Measurements from ENCODE around the gene B9D1.
"Not testable (repeated sequence)": the region's sequence is repeated elsewhere in the genome, so short reads cannot be mapped to it uniquely, and the experiment has no call there.

The B9D1 gene

GRCh38 chr17:19360772-19361171 is 1.8 kb downstream of the B9D1 start:
- no peak for DNase-seq

GRCh38 chr17:19359856-19360255 is 2.7 kb downstream of the B9D1 start:
- DNase-seq: no peak

DNA sequence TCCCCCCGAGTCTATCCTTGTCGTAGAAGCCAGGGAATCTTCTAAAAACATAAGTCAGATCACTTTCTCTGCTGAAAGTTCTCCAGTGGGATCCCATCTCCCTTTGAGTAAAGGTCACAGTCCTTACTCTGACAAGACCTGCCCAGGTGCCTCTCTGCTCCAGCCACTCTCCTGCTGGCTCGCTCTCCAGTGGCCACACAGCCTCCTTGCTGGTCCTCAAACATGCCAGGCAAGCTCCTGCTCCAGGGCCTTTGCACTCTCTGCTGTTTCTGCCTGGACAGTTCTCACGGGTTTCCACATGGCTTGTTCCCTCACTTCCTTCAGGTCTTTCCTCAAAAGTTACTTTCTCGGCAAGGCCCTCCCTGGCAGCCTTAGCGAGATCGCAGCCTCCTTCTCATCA is 3.4 kb downstream of the B9D1 start:
- no peak for DNase-seq

- no peak for DNase-seq
Measured at GRCh38 chr17:19357761-19358160, 4.8 kb downstream of the B9D1 start.

DNA sequence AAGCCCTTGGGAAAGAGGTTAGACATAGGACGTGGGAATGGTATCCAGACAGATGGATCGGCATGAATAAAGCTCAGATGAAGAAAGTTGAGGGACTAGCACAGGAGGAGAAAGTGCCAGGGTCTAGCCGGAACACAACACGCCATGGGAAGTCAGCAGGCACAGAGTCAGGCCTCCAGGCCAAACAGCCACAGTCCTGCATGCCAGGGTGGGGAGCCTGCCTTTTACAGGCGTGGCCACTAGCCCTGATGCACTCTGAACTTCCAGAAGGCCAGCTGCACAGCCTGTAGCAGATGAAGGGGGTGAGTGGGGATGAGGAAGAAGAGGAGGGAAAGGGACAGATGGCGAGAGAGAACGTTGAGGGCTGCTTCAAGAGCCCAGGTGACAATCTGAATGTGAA is 5.2 kb downstream of the B9D1 start:
- no peak for DNase-seq

- DNase-seq: no peak
Measured at GRCh38 chr17:19354748-19355147, 7.8 kb downstream of the B9D1 start.

DNA sequence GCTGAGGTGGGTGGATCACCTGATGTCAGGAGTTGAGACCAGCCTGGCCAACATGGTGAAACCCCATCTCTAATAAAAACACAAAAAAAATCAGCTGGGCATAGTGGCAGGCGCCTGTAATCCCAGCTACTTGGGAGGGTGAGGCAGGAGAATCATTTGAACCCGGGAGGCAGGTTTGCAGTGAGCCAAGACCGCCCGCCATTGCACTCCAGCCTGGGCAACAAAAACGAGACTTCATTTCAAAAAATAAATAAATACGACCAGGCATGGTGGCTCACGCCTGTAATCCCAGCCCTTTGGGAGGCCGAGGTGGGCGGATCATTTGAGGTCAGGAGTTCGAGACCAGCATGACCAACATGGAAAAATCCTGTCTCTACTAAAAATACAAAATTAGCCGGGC is 9.1 kb downstream of the B9D1 start:
- not testable (repeated sequence) for DNase-seq

GRCh38 chr17:19348806-19349205 is 13.7 kb downstream of the B9D1 start:
- DNase-seq: no peak

GRCh38 chr17:19348081-19348650 is 14.4 kb downstream of the B9D1 start:
- DNase-seq: no peak

GRCh38 chr17:19347323-19348080 is 15.0 kb downstream of the B9D1 start:
- DNase-seq: no peak

DNA sequence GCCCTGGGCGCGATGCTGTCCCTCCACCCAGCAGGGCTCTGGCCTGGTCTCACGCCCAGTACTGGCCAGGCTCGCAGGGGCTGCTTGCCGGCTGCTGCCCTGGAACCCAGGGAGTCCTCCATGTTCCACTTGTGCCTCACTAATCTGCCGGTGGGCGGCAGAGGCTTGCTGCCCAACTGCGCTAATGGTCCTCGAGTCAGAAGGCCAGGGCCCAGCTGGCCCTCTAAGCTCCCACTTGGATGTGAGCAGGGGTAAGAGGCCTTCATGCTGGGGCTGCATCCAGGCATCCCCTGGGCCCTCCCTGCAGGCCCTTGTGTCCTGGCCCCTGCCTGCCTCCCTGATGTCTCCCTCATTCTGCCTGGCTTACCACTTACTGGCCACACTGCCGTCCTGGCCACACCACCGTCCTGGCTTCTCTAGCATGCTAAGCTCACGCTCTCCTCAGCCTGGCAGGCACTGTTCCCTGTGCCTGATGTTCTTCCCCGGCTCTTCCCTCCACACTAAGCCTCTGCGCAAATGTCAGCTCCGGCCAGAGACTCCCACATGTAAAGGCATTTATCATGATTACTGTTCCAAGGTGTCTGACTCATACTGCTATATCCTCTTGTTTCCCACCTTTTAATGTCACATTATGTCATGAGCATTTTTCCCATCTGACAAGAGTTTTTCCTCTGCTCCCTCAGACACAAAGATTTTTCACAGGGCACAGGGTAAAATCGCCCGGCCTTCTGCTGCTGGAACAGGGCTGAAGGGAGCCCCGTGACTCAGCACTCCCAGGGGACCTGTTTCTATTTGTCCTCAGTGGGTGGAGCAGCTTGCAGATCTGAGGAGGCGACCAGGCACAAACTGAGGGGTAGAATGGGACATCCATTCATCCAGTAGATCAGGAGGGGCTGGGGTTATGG is 15.9 kb downstream of the B9D1 start:
- peak in 2 of 56 donors; percentile 57 to 67 for DNase-seq

- DNase-seq: no peak
Measured at GRCh38 chr17:19345486-19346350, 16.8 kb downstream of the B9D1 start.

- DNase-seq: no peak
Measured at GRCh38 chr17:19345067-19345460, 17.5 kb downstream of the B9D1 start.

GRCh38 chr17:19344311-19345066 is 18.0 kb downstream of the B9D1 start:
- DNase-seq: no peak

DNA sequence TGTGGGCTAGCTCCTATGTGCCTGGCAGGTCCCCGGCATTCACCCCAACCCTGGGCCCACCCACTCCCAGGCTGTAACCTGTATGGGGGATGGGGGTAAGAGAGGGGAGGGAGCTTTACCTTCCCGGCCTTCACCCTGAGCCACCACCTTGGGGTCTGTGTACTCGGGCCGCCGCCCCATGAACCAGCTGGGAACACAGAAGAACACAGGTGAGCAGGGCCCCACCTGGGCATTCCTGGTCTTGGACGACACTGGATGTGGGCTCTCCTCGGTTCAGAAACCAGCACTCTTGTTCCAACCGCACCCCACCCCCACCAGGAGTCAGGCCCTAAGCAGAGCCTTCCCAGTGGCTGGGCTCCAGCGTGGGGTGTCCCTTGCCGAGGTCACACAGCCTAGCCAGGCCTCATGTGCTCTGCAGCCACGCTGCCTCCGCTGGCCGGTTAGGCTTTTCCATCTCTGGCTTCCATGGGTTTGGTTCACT is 18.8 kb downstream of the B9D1 start:
- DNase-seq: no peak

GRCh38 chr17:19343256-19343630 is 19.3 kb downstream of the B9D1 start:
- DNase-seq: no peak

DNA sequence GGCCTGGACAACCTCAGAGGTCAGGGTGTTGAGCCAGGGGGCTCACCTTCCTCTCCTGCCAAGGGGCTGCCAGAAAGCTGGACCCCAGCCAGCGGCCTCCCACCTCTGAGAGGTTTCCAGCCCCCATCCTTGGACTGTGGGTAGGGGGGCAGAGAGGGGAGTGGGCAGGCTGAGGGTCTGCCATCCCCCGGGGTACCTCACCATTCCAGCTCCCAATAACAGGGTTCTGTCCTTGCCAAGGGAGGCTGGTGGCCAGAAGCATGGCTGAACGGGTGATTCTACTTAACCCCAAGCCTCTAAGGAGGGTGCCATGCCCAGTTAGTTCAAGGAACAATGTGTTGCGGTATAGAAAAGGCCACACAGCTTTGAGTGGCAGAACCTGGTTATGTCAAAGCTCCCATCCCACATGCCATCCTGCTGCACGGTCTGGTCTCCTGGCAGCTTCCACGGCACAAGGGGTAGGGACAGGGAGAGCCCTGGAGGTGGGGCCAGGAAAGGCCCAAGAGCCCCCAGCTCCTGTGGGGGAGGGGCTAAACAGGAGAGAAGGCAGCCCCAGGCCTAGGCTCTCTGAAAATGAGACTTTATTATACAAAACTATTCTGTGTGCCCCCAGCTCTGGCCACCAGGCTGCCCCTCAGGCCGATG is 19.8 kb downstream of the B9D1 start:
- DNase-seq: peak in 1 of 56 donors; percentile 67

DNA sequence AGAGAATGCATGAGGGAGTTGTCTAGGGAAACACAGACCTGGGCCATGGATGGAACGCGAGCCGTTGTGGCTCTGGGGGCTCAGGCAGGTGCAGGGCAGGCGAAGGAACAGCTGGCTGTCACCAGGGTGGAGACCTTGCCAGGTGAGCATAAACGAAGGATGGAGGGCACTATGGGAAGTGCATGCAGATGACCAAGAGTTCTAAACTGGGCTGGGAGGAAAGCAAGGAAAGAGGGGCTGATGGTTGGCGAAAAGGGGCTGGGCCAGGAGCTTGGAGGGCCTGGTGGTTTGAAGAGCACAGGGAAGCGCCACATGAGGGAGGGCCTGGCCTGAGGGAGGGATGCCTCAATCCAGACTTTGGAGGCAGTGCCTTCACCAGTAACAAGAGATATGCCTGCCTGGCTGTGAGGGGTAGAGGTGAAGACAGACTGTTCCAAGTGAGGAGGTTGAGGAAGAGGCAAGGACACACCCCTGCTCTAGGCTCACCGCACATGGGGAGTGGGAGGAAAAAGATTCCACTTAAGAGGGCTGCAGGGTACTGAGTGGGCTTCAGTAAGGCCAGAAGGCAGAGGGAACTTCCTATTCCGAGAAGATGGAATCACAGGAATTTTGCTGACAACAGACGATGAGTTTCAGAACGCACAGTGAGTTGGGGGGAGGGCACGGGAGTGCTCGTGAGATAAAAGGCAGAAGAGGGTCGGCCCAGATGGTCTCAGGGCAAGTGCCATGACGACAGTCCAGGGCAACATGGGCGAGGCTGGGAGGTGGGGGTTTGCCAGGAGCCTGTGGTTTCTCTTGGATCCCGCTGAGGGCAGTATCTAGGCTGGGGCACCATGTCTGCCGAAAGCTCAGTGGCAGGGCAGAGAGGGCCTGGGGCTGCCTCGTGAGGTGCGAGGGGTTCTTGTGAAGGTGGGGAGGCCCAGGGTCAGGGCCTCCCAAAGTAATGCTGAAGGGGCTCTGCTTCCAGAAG is 20.6 kb downstream of the B9D1 start:
- no peak for DNase-seq

DNA sequence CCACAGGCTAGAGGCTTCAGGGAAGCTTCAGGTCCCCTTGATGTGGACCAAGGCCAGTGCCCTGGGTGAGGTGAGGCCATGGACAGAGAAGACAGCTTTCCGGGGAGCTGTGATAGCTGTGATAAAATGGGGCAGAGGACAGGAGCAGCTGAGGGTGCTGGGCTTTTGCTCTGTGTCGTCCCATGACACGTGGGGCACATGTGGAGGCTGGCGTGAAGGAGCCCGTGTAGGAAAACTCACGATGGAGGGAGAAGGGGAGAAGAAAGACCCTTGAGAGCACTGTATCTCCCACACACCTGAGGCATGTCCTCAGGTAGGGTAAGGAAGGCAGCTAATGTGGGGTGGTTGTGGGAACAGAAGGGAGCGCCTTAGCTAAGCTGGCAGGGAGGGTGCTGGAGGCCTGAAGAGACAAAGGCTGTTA is 21.3 kb downstream of the B9D1 start:
- DNase-seq: no peak
